WERI-Rb-1 (cell line): Measurements from ENCODE around the gene LGALS1.
A peak's percentile ranks its signal among the peaks of the same experiment; 100 is the strongest.
"Not testable (repeated sequence)": the region's sequence is repeated elsewhere in the genome, so short reads cannot be mapped to it uniquely, and the experiment has no call there.

Source experiments
- DNase-seq: peaks from one replicate; pipeline ENCODE4 v3.0.0-alpha.2; 2020
- H3K27ac ChIP-seq: fragments of 250-450 bp; sonication (Bioruptor Pico); 2 replicates; pipeline ENCODE4 v1.5.1; 2020; ENCODE audit warnings: mild to moderate bottlenecking, moderate library complexity
- H3K27me3 ChIP-seq: fragments of 250-450 bp; sonication (Bioruptor Pico); 2 replicates; pipeline ENCODE4 v1.5.1; 2021; ENCODE audit warnings: mild to moderate bottlenecking, low read depth, moderate library complexity; ENCODE audit not compliant: insufficient read depth, severe bottlenecking
- H3K36me3 ChIP-seq: fragments of 250-450 bp; sonication (Bioruptor Pico); 2 replicates; pipeline ENCODE4 v1.5.1; 2020; ENCODE audit warnings: mild to moderate bottlenecking, moderate library complexity
- H3K4me3 ChIP-seq: 2 replicates; pipeline ENCODE4 v1.5.1; 2011; ENCODE audit warnings: low read depth, mild to moderate bottlenecking, control low read depth, low read length
- H3K9me3 ChIP-seq: fragments of 250-450 bp; sonication (Bioruptor Pico); 2 replicates; pipeline ENCODE4 v1.5.1; 2021; ENCODE audit warnings: mild to moderate bottlenecking, moderate library complexity; ENCODE audit not compliant: severe bottlenecking
- CTCF ChIP-seq: IDR thresholded peaks from 2 replicates; pipeline ENCODE4 v1.5.1; 2011; ENCODE audit warnings: low read depth, mild to moderate bottlenecking, control low read depth, inconsistent platforms, low read length

Gene LGALS1

DNA sequence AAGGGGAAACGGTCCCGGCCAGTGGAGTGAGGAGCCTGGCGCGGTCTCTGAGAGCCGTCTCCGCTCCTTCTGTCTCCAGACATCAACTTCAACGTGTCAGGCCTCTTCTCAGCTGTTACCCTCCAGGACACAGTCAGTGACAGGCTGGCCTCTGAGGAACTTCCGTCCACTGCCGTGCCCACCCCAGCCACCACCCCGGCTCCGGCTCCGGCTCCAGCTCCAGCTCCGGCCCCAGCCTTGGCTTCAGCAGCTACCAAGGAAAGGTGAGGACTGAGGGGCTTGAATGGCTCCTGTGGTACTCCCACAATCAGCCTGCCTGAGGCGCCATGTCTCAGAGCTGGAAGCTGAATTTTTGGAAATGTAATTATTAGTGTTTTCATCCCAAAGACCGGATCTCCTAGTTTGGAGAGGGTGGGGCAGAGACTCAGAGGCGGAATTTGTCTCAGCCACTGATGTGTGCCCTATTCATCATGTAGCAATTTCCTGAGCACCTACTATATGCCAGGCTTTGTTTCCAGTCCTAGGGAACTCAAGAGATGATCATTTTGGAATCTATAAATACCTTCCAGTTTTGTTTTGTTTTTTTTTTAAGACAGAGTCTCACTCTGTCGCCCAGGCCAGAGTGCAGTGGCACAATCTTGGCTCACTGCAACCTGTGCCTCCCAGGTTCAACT lies 24.8 kb upstream of the LGALS1 start:
- H3K36me3 ChIP-seq: peaks cover 12% of the 10 kb centered on the region
- H3K27me3 ChIP-seq: no peaks in the 10 kb centered on the region
- H3K4me3 ChIP-seq: no peak overlapping the region
- H3K27ac ChIP-seq: no peak overlapping the region
- H3K9me3 ChIP-seq: no peaks in the 10 kb centered on the region
- DNase-seq: no peak
- no peak for TF ChIP-seq CTCF

DNA sequence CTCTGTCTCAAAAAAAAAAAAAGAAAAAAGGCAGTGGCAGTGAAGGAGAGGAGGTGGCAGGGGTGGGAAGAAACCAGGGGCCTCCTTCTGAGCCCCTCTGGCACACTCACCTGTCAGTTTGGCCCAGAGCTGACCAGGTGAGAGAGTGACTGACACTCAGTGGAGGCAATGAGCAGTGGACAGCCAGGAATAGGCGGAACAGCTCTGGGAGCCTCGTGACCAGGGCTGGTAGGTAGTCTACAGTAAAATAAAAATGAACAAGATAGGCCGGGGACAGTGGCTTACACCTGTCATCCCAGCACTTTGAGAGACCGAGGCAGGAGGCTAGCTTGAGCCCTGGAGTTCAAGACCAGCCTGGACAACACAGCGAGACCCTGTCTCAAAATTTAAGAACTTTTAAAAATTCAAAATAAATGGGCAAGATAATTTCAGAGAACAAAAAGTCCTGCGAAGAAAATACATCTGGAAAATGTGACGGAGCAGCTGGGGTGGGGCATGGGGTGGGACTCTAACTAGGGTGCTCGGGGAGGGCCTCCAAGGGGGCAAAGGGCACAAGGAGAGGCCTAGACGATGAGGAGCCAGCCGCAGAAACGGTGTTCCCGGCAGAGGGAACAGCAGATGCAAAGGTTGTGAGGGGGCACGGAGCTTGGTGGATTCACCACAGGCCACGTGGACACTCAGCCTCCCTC lies 20.7 kb upstream of the LGALS1 start:
- H3K27me3 ChIP-seq: no peaks in the 10 kb centered on the region
- H3K36me3 ChIP-seq: peaks cover 7% of the 10 kb centered on the region
- H3K9me3 ChIP-seq: no peaks in the 10 kb centered on the region
- no peak overlapping the region for H3K4me3 ChIP-seq
- no peak overlapping the region for H3K27ac ChIP-seq
- DNase-seq: no peak
- no peak for TF ChIP-seq CTCF

DNA sequence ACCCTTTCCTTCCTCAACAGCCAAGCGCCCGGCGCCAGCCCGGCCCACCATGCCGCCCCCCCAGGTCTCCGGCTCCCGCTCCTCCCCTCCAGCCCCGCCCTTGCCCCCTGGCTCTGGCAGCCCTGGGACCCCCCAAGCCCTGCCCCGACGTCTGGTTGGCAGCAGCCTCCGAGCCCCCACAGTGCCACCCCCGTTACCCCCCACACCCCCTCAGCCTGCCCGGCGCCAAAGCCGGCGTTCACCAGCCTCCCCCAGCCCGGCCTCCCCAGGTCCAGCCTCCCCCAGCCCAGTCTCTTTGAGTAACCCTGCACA lies 20.2 kb upstream of the LGALS1 start:
- DNase-seq: no peak

GRCh38 chr22:37656583-37656982 lies 18.9 kb upstream of the LGALS1 start:
- not testable (repeated sequence) for H3K4me3 ChIP-seq, H3K27ac ChIP-seq, DNase-seq, H3K27me3 ChIP-seq, H3K9me3 ChIP-seq
- peaks cover 10% of the 10 kb centered on the region for H3K36me3 ChIP-seq

More for the DNA sequence above, 20.2 kb upstream of the LGALS1 start:
- Histone ChIP-seq H3K27ac (no peak overlapping the region), H3K9me3 (no peaks in the 10 kb centered on the region), H3K36me3 (peaks cover 9% of the 10 kb centered on the region), H3K27me3 (no peaks in the 10 kb centered on the region), H3K4me3 (no peak overlapping the region)
- no peak for TF ChIP-seq CTCF

DNA sequence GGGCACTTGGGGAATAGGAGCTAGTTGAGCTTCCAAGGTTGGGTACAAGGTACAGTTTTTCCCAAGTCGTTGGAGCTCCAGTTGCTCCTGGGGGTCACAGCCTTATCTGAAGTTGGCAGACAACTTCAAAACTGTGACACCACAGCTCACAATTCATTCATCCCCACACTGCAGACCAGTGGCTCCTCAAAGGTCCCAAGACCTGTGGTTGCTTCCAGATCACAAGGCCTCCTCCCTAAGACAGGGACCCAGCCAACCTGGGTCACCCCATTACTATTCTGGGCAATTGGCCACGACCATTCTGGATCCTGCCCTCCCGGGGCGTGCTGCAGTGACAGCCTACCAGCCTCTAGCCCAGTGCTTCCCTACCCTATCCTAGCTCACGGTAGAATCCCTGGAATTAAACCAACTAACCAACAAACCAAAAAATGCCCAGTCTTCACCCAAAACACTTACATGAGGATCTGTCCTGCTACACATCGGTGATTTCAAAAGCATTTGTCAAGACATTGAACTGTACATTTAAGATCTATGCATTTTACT lies 17.8 kb upstream of the LGALS1 start:
- Histone ChIP-seq H3K27me3 (no peaks in the 10 kb centered on the region), H3K4me3 (peak overlapping the region; percentile 70), H3K27ac (peak overlapping the region; percentile 77), H3K36me3 (peaks cover 17% of the 10 kb centered on the region), H3K9me3 (no peaks in the 10 kb centered on the region)
- TF ChIP-seq CTCF: no peak
- DNase-seq: no peak

DNA sequence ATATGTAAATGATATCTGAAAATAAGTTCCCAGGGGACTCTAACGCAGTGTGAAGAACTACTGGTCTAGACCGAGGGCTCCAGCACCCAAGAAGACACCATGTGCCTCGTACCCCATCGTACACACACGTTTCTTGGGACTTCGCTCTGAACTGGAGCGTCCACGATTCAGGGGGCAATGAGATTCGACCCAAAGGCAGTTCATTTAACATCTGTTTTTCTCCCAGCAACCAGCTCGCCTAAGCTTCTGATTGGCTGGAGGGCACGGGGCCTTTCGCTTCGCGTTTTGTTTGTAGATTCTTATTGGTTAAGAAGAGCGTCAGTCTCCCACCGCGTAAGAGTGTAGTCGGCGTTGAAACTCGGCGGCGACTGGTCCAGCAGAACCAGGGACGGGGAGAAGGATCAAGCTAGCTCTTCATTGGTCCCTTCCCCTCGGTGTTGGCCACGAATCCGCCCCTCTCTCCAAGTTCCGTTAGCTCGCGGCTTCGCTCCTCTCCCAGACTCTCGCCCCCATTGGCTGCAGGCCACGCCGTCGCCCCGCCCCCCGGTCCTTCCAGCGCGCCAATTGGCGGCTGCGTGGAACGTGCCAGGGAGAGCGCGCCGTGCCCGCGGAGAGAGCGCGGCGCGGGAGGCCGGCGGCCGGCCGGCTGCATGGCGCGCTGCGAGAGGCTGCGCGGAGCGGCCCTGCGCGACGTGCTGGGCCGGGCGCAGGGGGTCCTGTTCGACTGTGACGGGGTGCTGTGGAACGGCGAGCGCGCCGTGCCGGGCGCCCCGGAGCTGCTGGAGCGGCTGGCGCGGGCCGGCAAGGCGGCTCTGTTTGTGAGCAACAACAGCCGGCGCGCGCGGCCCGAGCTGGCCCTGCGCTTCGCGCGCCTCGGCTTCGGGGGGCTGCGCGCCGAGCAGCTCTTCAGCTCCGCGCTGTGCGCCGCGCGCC lies 17.0 kb upstream of the LGALS1 start, which contains the start of gene PDXP:
Gene PDXP, plus strand, starts transcription at position 591 of the 933 bp plus-strand sequence. Its CDS starts 60 bp downstream, at position 651.
- Histone ChIP-seq H3K27me3 (no peaks in the 10 kb centered on the region), H3K36me3 (peaks cover 19% of the 10 kb centered on the region), H3K9me3 (no peaks in the 10 kb centered on the region), H3K4me3 (peak within 1 kb of the TSS; percentile 73), H3K27ac (peak within 1 kb of the TSS; percentile 77)
- no peak for TF ChIP-seq CTCF
- DNase-seq: peak; percentile 99
